Coronary artery (tissue), 2 donors: ENCODE measurements around the gene MAPK8IP1.

Experiments
- DNase-seq: peaks from one replicate; pipeline ENCODE4 v3.0.0-alpha.2; 2017; ENCODE audit warnings: low spot score
- H3K27ac ChIP-seq, 2 donors: fragments of 200-600 bp; sonication (generic); one replicate each; pipeline ENCODE4 v1.5.1; 2016 to 2019
- H3K4me3 ChIP-seq: fragments of 200-600 bp; sonication (generic); 2 replicates; pipeline ENCODE4 v1.5.1; 2016; ENCODE audit warnings: mild to moderate bottlenecking, moderate library complexity
- TF ChIP-seq, protein P1 (sequence below): fragments of 200-600 bp; sonication (generic); IDR thresholded peaks from one replicate; pipeline ENCODE4 v1.5.1; 2019; ENCODE audit warnings: antibody characterized with exemption

MAPK8IP1 gene

DNA sequence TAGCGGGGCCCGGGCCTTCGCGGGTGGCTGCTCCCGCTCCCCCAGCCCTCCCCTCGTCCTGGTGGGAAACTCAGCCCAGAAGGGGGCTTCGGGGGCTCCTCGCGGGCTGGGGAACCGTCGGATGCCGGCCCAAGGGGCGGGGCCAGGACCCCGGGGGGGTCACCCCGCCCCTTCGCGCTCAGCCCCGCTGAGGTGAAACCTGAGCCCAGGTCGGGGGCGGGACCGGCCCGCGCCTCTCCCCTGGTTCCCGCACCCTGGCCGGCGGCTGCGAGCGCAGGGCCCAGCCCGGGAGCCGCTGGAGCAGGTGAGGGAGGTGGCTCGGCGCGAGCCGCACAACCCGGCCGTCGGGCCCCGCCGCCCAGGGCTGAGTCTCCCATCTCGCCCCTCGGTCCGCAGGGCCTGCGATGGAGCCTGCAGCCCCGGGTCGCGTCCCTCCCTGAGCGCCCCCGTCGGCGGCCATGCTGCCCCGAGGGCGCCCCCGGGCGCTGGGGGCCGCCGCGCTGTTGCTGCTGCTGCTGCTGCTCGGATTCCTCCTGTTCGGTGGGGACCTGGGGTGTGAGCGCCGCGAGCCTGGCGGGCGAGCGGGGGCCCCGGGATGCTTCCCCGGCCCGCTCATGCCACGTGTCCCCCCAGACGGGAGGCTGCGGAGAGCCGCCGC is 37.1 kb downstream of the MAPK8IP1 start, which contains the start of gene LARGE2:
LARGE2 (plus strand) TSS at position 232 of the 658 bp plus-strand sequence; CDS start at position 459, 227 bp downstream.
- Histone ChIP-seq H3K4me3 (peak within 1 kb of the TSS; percentile 67), H3K27ac (no peak within 1 kb of the TSS)
- TF ChIP-seq, protein P1, sequence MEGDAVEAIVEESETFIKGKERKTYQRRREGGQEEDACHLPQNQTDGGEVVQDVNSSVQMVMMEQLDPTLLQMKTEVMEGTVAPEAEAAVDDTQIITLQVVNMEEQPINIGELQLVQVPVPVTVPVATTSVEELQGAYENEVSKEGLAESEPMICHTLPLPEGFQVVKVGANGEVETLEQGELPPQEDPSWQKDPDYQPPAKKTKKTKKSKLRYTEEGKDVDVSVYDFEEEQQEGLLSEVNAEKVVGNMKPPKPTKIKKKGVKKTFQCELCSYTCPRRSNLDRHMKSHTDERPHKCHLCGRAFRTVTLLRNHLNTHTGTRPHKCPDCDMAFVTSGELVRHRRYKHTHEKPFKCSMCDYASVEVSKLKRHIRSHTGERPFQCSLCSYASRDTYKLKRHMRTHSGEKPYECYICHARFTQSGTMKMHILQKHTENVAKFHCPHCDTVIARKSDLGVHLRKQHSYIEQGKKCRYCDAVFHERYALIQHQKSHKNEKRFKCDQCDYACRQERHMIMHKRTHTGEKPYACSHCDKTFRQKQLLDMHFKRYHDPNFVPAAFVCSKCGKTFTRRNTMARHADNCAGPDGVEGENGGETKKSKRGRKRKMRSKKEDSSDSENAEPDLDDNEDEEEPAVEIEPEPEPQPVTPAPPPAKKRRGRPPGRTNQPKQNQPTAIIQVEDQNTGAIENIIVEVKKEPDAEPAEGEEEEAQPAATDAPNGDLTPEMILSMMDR, result no peak
- DNase-seq, result no peak

DNA sequence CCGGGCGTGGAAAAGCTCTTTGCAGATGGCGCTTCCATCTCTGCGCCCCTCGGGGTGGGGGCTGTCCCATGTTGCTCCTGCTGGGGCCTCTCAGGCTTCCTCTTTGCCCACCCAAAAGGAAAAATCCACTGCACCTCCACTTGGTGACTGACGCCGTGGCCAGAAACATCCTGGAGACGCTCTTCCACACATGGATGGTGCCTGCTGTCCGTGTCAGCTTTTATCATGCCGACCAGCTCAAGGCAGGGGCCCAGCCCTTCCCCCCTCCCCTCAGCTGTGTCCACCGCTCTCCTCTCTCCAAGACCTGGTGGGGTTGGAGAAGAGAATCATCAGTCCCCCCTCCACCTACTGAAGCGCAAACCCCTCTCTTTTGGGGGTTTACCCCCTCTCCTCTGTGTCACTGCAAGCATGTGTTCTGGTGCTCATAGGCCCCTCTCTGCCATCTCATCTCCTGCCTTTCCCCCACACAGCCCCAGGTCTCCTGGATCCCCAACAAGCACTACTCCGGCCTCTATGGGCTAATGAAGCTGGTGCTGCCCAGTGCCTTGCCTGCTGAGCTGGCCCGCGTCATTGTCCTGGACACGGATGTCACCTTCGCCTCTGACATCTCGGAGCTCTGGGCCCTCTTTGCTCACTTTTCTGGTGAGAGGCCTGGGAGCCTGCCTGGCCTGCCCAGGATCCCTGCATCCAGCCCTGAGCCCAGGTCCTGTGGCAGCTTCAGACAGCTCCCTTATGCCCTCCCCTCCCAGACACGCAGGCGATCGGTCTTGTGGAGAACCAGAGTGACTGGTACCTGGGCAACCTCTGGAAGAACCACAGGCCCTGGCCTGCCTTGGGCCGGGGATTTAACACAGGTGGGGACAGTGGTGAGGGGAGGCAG is 38.8 kb downstream of the MAPK8IP1 start:
- peak; percentile 65 for DNase-seq
- H3K27ac ChIP-seq, result no peak overlapping the region
- TF ChIP-seq, protein P1, result no peak
- H3K4me3 ChIP-seq, result no peak overlapping the region

DNA sequence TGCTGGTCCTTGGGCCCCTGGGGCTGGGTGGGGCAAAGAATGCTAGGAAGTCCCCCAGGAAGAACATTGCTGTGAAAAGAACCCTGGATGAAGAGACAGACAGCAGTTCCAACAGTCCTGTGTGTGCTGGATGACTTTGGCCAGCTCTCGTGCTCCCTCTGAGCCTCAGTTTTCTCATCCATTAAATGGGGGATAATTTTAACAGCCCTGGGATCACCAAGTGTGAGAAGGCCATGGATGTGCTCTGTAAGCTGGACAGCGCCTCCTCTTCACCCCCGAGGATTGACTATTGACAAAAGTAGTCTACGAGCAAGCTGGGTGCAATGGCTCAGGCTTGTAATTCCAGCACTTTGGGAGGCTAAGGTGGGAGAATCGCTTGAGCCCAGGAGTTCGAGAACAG is 39.5 kb downstream of the MAPK8IP1 start:
- Histone ChIP-seq H3K27ac (no peak overlapping the region), H3K4me3 (no peak overlapping the region)
- TF ChIP-seq, protein P1, result no peak
- no peak for DNase-seq

DNA sequence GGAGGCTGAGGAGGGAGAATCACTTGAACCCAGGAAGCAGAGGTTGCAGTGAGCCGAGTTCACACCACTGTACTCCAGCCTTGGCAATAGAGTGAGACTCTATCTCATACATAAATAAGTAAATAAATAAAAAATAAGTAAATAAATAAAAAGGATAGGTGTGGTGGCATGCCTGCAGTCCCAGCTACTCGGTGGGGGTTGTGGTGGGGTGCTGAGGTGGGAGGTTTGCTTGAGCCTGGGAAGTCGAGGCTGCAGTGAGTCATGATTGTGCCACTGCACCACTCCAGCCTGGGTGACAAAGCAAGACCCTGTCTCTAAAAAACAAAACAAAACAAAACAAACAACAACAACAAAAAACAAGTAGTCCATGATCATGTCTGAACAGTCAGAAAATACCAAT is 40.1 kb downstream of the MAPK8IP1 start:
- no peak overlapping the region for H3K4me3 ChIP-seq
- H3K27ac ChIP-seq, result no peak overlapping the region
- TF ChIP-seq, protein P1, result no peak
- DNase-seq, result no peak

DNA sequence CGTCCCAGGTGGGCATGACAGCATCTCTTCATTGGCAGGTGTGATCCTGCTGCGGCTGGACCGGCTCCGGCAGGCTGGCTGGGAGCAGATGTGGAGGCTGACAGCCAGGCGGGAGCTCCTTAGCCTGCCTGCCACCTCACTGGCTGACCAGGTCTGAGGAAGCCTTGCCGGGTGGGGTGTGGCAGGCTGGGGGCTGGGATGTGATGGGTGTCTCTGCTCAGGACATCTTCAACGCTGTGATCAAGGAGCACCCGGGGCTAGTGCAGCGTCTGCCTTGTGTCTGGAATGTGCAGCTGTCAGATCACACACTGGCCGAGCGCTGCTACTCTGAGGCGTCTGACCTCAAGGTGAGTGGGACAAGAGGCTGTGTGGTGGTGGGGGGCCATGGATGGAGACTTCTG is 40.5 kb downstream of the MAPK8IP1 start:
- DNase-seq, result peak; percentile 71
- Histone ChIP-seq H3K27ac (no peak overlapping the region), H3K4me3 (no peak overlapping the region)
- TF ChIP-seq, protein P1, result no peak

DNA sequence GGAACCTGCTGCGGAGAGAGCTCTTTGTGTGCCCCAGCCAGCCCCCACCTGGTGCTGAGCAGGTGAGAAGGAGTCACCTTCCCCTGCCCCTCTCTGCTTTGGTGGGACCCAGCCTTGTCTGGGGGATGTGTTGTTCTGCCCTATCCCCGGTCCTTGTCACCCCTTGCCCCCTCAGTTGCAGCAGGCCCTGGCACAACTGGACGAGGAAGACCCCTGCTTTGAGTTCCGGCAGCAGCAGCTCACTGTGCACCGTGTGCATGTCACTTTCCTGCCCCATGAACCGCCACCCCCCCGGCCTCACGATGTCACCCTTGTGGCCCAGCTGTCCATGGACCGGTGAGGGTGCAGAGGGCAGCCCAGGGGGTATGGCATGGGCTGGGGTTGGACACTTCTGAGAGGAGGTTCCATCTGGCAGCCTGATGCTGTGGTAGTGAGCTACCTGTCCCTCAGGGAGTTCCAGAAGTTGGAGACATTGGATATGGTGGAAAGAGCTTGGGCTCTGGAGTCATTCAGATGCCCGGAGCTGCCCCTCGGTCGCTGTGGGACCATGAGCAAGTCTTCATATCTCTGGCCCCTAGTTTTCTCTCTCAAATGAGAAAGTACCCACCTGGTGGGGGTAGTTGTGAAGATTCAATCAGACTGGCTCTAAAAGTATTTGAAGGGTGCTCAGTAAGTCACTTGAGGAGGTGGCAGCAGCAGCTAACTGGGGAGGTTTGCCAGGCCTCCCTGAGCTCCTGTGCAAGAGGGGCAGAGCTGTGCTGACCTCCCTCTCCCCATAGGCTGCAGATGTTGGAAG is 41.3 kb downstream of the MAPK8IP1 start:
- DNase-seq, result no peak
- TF ChIP-seq, protein P1, result no peak

More for the DNA sequence above, 41.3 kb downstream of the MAPK8IP1 start:
- Histone ChIP-seq H3K4me3 (no peak overlapping the region), H3K27ac (no peak overlapping the region)
